HG03280 (cell line): ENCODE measurements around the gene AKAP8.
A peak's percentile ranks its signal among the peaks of the same experiment; 100 is the strongest.
"Not testable (repeated sequence)": the region's sequence is repeated elsewhere in the genome, so short reads cannot be mapped to it uniquely, and the experiment has no call there.

Experiments
- ATAC-seq: cut with Tn5 transposase; IDR thresholded peaks from one replicate; pipeline ENCODE4 v1.9.1; 2021; ENCODE audit warnings: mild to moderate bottlenecking, moderate library complexity; ENCODE audit not compliant: unreplicated experiment

Gene AKAP8

DNA sequence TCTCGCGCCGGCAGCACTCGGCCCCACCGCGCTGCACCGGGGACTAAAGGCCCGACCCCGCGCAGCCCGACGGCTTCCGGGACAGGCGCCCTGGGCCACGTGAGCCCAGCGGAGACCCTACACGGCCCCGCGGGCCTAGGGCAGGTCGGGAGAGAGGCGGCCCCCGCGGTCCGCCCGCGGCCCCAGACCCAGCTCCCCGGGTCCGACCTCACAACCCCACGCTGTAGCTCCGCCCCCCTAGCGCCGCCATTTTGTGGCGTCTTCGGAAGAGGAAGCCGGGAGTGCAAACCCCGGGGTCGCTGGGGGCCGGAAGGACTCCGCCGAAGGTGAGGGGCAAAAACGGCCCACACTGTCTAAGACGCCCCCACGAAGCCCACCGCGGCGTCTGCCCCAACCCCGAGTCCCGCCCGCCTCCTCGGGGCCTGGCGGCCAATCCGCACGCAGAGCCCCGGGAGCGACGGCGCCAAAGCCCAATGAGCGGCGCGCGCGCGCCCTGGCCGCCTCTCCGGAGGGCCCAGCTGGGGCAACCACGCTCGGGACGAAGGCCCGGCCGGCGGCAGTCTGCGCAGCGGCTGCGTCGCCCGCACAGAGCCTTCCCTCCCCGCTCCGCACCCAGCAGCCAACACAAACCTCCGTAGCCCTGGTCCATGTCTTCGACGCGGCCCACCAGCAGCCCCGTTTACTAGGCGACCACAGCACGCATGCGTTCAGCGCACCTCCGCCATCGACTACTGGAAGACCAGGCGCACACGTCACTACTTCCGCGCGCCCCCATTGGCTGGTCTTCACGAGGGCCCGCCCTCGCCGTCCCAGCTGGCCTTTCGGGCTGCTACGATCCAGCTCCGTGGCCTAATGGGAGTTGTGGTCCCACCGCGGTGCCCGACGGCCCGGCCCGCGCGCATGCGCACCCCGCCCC lies at the start of gene AKAP8:
AKAP8 (minus strand) TSS at position 705 of the 916 bp plus-strand sequence; CDS start at position 649, 56 bp downstream.
- ATAC-seq = peak; percentile 85

DNA sequence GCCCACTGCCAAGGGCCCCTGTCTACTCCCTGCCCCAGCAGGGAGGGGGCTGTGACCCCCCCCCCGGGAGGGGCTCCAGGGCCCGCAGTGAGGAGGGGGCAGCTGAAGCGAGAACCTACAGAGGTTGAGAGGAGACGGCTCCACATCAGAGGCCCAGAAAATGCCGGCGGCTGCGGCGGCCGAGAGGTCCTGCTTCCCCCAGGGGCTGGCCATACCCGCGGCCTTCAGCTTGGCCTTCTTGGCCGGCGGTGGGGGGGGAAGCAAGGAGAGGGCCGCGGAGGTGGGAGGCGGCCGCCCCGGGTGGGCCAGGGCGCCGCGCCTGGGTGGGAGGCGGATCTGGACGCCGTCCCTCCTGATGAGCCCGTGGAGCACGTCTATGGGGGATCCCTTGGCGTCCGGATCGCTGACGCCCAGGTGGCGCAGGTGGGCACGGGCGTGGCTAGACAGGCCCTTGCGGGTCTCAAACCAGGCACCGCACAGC lies 48.4 kb upstream of the AKAP8 start:
- ATAC-seq = no peak

DNA sequence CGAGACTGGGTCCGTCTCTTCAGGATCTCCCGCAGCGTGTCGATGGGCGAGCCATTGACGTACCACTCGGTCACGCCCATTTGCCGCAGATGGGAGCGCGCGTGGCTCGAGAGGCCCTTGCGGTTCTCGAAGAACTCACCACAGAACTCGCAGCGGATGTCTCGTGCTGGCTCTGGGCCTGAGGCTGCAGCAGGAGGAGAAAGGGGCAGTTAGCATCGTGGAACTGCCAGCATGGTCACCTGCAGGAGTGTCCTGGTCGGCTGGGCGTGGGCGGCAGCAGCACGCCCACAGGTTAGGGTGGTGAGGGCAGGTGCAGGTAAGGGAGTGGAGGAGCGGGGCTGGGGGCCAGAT lies 47.7 kb upstream of the AKAP8 start:
- ATAC-seq = no peak

DNA sequence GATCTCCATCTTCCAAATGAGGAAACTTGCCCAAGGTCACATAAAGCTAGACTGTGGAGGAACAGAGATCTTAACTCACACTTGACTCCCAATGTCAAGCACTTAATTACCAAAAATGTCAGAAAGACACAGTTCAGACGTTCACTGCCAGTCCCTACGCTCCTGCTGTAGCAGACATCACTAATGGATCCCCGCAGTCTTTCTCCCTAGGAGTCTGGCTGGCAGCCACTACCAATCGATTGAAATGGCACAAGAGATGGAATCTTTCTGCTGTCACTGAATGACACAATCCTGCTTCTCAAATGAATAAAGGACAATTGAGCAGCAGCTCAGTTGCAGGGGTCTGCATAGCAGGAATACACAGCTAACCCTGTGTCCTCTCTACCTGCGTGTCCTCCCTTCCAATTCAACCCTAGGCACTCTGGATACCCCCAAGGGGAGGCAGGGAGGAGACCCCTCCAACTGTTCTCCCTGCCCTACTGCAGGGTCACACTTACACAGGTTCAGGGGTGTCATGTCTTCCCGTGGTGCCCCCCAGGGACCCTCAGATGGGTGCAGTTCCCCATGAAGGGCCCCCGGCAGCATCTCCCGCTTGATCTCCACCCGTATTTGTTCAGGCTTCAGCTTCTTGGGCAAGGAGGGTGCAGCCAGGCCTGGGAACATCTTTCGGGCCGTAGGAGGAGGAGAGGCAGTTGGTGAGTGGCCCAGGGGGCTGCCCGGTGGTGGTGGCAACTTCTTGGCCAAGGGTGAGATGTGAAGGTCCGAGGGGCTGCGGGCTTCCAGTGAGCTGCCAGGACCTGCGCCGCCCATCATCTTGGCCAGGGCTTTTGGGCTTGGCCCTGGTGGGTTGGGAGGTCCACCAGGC lies 47.1 kb upstream of the AKAP8 start:
- ATAC-seq = no peak

DNA sequence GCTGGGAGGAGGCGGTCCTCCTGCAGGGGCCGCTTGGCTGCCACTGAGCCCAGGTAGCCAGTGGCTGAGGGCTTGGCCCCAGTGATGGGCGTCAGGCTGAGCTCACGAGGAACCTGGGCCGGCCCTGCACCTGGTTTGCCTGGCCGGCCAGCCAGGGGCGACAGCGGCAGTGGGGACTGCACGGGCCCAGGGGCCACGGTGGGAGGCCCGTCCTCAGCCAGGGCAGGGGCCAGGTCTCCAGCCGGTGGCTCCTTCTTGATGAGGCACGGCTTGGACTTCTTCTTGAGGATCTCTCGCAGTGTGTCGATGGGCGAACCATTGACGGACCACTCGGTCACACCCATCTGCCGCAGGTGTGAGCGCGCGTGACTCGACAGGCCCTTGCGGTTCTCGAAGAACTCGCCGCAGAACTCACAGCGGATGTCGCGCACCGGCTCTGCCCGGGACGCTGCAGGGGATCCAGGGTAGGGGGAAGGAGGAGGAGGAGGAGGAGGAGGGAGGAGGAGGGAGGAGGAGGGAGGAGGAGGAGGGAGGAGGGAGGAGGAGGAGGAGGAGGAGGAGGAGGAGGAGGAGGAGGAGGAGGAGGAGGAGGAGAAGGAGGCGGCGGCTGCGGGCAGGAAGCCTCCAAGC lies 45.8 kb upstream of the AKAP8 start:
- ATAC-seq = no peak

GRCh38 chr19:15424692-15425272 lies 45.2 kb upstream of the AKAP8 start:
- no peak for ATAC-seq

DNA sequence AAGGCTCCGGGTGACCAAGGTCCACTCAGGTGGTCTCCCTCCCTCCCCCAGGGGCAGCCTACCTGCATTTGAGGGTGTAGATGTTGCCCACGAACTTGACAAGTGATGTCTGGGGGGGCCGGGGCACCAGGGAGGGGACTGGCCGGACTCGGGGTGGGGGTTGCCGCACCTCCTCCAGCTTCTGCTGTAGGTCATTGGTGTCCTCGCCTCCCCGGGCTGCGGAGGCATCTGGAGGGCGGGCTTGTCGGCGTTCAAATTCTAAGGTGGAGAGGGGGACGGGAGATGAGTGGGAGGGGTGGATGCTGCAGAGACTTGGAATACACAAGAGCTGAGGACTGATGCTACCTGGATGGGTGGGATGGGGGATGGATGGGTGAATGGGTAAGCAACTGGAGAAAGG lies 44.5 kb upstream of the AKAP8 start:
- ATAC-seq = no peak

DNA sequence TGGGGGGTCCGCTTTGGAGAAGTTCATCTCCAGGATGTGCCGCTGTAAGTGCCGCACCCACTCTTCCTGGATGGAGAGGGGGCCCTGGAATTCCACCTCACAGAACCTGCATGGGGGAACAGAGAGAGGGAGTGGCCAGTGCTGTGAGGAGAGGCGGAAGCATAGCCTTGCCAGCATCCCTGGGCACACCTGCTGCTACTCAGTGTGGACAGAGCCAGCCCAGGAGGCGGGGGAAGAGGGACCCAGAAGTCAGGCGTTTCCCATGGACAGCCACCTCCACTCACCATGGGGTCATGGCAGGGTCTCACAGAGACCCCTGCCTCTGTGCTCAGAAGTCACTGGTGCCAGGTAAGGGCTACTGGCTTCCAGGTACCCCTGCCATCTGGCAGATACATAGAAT lies 43.5 kb upstream of the AKAP8 start:
- ATAC-seq = no peak

DNA sequence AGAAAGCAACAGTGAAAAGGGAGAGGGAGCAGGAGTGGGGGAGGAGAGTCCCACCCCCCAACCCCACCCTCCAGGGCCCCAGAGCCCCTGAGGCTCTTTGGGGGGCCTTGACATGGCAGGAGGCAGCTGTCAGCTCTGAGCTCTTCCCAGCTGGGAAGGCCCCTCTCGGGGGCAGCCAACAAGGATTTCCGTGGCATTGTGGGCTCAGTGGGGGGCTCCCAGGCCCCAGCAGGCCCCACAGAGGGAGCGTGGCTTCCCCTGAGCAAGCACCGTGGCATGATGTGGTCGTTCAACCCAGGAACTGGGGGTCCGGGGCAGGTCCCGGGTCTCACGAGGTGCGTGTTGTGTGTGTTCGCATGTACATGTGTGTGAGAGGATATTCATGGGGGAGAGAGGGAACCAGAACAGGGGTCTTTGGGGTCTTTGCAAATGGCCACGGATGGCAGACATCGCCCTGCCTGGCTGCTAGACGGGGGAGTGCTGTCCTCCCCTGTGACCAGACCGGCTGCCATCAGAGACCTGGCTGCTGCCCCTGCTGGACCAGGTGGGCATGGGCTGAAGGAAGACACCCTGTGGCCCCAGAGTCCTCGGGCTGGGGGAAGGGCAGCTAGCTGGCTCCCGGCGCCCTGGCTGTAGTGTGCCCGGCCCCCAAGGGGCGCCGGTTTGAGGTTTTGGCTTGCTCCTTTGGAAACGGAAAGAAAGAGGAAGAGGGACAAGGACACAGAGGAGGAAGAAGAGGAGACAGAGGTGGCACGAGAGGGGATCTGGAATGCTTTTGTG lies 42.9 kb upstream of the AKAP8 start:
- ATAC-seq = no peak

DNA sequence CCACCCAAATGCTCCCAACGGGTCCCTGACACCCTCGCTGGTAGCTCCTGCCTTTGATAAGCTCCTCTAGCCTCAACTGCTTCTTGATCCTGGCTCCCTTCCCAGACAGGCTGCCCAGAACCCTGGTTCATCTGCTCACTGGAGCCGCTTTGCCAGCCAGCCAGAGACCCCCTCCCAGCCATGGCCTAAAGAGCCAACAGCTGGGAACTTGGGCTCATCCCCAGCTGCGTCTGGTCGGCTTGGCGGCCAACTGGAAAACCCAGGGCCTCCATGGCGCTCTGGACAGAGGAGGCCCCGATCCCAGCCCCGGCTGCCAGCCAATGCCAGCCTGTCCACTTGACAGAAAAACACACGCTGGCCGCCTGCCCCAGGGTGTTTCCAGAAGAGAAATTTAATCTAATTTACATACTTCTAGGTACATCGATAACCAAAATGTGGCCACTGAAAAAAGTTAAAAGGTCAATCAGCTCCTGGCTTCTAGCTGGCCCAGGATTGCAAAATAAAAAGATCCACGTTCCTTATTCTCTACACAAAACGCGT lies 42.2 kb upstream of the AKAP8 start:
- no peak for ATAC-seq

- ATAC-seq = no peak
These were observed 41.6 kb upstream of the AKAP8 start for GRCh38 chr19:15421136-15421695.

DNA sequence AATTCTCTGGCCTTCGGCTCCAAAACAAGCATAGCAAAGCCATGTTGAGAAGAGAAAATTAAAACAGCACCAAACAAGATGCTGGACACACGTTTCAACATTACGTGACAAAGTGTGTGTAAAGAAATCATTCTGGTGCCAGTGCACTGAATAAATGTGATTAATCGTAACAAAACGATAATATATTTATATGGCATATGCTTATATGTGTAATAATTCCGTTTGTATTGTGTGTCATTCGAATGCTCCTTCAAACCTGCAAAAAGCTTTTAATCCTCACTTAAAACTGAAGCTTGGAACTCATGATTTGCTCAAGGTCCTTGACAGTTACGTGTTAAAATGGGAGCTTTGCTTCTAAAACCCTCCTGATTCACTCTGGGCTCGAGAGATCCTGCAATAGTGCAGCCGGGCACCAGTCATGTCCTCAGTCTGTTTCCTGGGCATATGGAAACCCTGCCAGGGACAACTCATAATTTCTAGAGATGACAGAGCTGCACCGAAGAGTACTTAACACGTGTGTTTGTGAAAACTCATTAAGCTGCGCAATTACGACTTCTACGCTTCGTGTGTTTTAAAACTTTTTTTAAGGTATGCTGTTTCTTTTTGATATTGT lies 39.9 kb upstream of the AKAP8 start:
- ATAC-seq = no peak

DNA sequence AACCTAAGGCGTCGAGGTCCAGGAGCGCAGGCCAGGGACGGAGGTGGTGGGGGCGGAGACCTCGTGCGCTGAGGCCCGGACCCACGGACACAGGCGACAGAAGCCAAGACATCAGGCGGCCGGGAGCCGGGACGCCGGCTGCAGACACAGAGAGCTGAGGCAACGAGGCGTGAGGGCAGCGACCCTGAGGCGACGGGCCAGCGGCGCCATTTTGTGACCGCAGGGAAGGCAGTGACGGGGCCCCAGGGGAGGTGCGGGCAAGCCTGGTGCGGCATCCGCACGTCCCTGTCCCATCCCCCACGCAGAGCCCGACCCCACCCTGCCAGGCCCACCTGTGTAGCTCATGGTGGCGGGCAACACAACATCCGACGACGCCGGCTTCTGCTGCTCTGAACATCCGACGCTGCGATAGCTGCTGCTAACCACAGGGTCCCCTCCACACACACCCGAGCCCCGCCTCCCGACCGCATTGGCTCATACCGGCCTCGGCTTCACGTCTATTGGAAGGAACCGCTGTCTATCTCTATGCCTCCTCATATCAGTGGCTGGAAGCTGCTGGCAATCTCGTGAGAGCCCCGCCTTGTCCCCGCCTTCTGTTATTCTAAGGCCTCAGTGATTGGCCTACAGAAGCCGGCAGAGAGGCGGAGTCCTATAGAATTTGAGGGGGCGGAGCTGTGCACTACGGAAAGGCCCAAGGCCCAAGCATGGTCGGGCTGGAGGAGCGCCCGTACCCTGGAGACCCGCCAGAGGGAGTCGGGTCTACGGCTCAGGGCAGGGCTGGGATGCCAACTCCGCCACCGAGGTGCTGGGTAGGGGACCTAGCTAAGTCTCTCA lies 39.2 kb upstream of the AKAP8 start, which contains the start of gene AKAP8L:
AKAP8L (minus strand) TSS at position 410 of the 834 bp plus-strand sequence; CDS start at position 345, 65 bp downstream.
- ATAC-seq = peak; percentile 92

- no peak for ATAC-seq
These were observed 38.6 kb upstream of the AKAP8 start for GRCh38 chr19:15418231-15418578.

GRCh38 chr19:15417699-15418098 lies 38.1 kb upstream of the AKAP8 start:
- no peak for ATAC-seq

DNA sequence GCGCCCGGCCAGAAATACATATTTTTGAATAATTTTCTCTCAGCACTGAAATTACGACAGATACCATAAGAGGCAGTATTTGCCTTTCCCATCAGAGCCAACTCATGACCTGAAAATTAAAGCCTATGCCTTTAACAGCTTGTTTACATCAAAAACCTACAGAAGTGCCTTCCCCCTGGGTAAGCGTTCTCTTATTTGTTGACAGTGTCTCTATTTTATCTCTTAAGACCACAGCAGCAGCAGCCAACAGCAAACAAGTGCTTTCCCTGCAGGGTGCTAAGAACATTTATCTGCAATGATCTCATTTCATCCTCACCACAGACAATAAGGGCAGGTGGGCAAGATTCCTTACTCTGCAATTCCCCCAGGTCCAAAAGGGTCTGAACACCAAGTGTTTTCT lies 33.2 kb upstream of the AKAP8 start:
- ATAC-seq = no peak

DNA sequence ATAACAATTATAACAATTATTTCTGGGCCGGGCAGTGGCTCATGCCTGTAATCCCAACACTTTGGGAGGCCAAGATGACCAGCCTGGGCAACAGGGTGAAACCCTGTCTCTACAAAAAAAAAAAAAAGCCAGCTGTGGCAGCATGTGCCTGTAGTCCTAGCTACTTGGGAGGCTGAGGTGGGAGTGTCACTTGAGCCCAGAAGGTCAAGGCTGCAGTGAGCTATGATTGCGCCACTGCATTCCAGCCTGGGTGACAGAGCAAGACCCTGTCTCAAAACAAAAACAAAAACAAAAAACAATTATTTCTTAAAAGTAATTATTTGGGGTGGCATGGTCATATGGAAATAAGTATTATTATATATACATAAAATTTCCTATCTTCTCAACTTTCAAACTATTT lies 31.8 kb upstream of the AKAP8 start:
- ATAC-seq = not testable (repeated sequence)

DNA sequence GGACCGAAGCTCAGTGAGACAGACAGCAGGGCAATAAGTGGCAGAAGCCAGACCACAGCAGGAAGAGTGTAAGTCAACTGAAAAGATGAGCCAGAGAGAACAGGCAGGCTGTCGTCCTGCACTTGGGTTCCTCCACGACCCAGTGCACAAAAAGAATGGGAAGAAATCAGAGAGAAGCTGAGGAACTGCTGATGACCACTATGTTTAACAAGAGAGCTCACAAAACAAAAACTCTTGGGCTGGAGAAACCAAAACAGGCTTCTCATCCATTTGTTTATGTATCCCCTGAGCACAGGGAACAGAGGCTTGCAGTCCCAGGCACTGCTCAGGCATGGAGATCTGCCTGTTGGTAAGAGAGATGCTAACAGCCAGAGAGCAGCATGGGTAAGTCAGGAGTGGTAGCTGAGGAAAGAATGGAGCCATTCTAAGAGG lies 25.2 kb upstream of the AKAP8 start:
- ATAC-seq = no peak
